HG03064 (cell line): ENCODE measurements around the gene MPO.

ENCODE experiments used
- ATAC-seq: cut with Tn5 transposase; IDR thresholded peaks from one replicate; pipeline ENCODE4 v1.9.1; 2021; ENCODE audit warnings: low read depth; ENCODE audit not compliant: unreplicated experiment

MPO gene

GRCh38 chr17:58267347-58268324 is 13.1 kb downstream of the MPO start:
- ATAC-seq, result no peak

GRCh38 chr17:58265902-58266875 is 14.5 kb downstream of the MPO start:
- no peak for ATAC-seq

- ATAC-seq, result no peak
These were observed 15.5 kb downstream of the MPO start for GRCh38 chr17:58265271-58265670.

- no peak for ATAC-seq
These were observed 16.2 kb downstream of the MPO start for GRCh38 chr17:58264407-58265103.

GRCh38 chr17:58263773-58264172 is 17.0 kb downstream of the MPO start:
- no peak for ATAC-seq

GRCh38 chr17:58262149-58262548 is 18.6 kb downstream of the MPO start:
- no peak for ATAC-seq

GRCh38 chr17:58254803-58255202 is 25.9 kb downstream of the MPO start:
- ATAC-seq, result no peak

GRCh38 chr17:58253082-58253481 is 27.7 kb downstream of the MPO start:
- no peak for ATAC-seq

GRCh38 chr17:58252141-58252540 is 28.6 kb downstream of the MPO start:
- no peak for ATAC-seq

- ATAC-seq, result no peak
These were observed 30.3 kb downstream of the MPO start for GRCh38 chr17:58250344-58251011.

- ATAC-seq, result no peak
These were observed 31.2 kb downstream of the MPO start for GRCh38 chr17:58249270-58250133.

- ATAC-seq, result no peak
These were observed 31.8 kb downstream of the MPO start for GRCh38 chr17:58248955-58249269.

- ATAC-seq, result no peak
These were observed 33.0 kb downstream of the MPO start for GRCh38 chr17:58247511-58248363.

- no peak for ATAC-seq
These were observed 34.0 kb downstream of the MPO start for GRCh38 chr17:58246781-58247180.

GRCh38 chr17:58246104-58246740 is 34.5 kb downstream of the MPO start:
- no peak for ATAC-seq

GRCh38 chr17:58245428-58246103 is 35.2 kb downstream of the MPO start:
- ATAC-seq, result no peak

GRCh38 chr17:58244963-58245362 is 35.8 kb downstream of the MPO start:
- no peak for ATAC-seq
